HG03457 (cell line): ENCODE data around the gene PUS7.
"Not testable (repeated sequence)": the region's sequence is repeated elsewhere in the genome, so short reads cannot be mapped to it uniquely, and the experiment has no call there.

Experiments
- ATAC-seq: cut with Tn5 transposase; IDR thresholded peaks from one replicate; pipeline ENCODE4 v1.9.1; 2021; ENCODE audit warnings: moderate number of reproducible peaks; ENCODE audit not compliant: unreplicated experiment

Gene PUS7

DNA sequence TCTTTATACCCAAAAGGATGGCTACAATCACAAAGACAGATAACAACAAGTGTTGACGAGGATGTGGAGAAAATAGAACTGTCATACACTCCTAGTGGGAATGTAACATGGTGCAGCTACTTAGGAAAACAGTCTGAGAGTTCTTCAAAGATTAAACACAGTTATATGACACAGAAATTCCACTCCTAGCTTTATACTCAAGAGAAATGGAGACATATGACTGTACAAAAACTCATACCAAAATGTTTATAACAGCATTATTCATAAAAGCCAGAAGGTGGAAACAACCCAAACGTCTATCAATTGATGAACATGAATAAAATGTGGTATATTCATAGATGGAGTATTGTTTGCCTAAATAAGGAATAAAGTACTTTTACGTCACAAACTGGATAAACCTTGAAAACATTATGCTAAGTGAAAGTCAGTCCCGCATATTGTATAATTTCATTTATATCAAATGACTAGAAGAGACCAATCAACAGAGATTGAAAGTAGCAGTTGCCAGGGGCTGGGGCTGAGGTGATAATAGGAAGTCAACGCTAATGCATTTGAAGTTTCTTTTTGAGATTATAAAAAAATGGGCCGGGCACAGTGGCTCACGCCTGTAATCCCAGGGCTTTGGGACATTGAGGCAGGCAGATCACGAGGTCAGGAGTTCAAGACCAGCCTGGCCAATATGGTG lies 71.8 kb downstream of the PUS7 start:
- no peak for ATAC-seq

GRCh38 chr7:105448181-105448580 lies 73.9 kb downstream of the PUS7 start:
- ATAC-seq, result no peak

- ATAC-seq, result no peak
These were observed 77.6 kb downstream of the PUS7 start for GRCh38 chr7:105444342-105444987.

DNA sequence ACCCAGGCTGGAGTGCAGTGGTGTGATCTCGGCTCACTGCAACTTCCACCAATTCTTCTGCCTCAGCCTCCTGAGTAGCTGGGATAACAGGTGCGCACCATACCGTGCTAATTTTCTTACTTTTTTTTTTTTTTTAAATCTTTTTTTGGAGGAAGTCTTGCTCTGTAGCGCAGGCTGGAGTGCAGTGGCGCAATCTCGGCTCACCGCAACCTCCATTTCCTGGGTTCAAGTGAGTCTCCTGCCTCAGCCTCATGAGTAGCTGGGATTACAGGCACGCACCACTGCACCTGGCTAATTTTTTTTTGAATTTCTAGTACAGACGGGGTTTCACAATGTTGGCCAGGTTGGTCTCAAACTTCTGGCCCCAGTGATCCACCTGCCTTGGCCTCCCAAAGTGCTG lies 79.9 kb downstream of the PUS7 start:
- not testable (repeated sequence) for ATAC-seq

GRCh38 chr7:105439174-105439893 lies 82.7 kb downstream of the PUS7 start:
- no peak for ATAC-seq

GRCh38 chr7:105438847-105439173 lies 83.3 kb downstream of the PUS7 start:
- ATAC-seq, result no peak

DNA sequence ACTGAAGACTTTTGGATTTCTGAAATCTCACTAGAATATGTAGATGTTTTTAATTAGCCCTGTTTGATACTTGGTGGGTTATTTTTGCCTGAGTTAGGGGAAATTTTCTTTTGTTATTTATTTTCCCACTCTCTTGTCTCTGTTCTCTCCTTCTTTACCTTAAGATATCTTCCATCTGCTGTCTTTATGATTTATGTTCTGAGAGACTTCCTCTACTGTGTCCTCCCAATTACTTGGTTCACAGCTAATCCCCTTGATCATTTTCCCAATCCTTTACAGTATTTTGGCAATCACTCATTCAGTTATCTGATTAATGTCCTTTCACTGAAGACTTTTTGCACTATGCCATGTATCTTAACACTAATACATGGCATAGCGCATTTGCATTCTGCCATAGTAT lies 83.8 kb downstream of the PUS7 start:
- no peak for ATAC-seq

GRCh38 chr7:105437356-105437755 lies 84.7 kb downstream of the PUS7 start:
- ATAC-seq, result not testable (repeated sequence)

- ATAC-seq, result no peak
These were observed 92.1 kb downstream of the PUS7 start for GRCh38 chr7:105429746-105430612.

DNA sequence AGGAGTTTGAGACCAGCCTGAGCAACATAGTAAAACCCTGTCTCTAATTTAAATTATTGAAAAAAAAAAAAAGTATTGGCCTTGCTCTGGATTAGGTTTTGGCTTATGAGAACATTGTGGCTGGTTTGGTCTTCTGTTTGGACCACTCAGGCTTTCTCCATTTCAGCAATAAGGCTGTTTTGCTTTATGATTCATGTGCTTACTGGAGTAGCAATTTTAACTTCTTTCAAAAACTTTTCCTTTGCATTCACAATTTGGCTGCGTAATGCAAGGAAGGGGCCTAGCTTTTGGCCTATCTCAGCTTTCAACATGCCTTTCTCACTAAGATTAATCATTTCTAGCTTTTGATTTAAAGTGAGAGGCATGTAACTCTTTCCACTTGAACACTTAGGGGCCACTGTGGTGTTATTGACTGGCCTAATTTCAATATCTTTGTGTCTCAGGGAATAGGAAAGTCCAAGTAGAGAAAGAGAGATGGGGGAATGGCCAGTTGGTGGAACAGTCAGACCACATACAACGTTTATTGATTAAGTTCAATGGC lies 95.4 kb downstream of the PUS7 start:
- no peak for ATAC-seq

- ATAC-seq, result no peak
These were observed 98.1 kb downstream of the PUS7 start for GRCh38 chr7:105423987-105424386.

GRCh38 chr7:105413887-105414437 lies 108.1 kb downstream of the PUS7 start:
- no peak for ATAC-seq

- not testable (repeated sequence) for ATAC-seq
These were observed 111.3 kb downstream of the PUS7 start for GRCh38 chr7:105410774-105411173.

DNA sequence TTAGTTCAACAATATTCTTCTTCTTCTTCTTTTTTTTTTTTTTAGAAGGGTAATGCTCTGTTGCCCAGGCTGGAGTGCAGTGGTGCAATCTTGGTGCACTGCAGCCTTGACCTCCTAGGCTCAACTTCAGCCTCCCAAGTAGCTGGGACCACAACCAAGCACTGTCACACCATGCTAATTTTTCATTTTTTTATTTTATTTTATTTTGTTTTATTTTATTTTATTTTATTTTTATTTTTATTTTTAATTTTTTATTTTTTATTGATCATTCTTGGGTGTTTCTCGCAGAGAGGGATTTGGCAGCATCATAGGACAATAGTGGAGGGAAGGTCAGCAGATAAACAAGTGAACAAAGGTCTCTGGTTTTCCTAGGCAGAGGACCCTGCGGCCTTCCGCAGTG lies 112.3 kb downstream of the PUS7 start:
- not testable (repeated sequence) for ATAC-seq

DNA sequence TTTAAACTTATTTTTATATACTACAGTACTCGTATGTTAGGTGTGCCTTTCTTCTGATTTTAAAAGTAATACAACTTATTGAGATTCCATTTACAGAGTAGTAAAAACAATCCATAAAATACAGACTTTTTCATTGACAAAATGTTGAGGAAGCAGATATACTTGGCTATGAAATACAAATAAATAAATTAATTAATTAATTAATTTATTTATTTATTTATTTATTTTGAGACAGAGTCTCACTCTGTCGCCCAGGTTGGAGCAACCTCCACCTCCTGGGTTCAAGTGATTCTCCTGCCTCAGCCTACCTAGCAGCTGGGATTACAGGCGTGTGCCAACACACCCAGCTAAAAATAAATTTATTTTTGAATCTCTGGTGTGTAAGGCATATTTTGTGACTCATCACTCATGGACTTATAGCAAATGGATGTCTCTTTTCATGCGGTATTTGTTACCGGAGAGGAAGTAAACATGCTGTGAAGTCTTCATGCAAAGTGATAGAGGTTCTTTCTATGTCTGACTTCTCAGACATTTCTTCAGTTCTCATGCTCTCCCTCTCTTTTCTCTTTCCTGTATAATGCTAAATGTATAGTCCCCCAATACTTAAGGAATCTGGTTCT lies 113.2 kb downstream of the PUS7 start:
- ATAC-seq, result no peak
